ENCODE data around the gene LDLRAD2.

LDLRAD2 gene

GRCh38 chr1:21838359-21839157 lies 26.5 kb downstream of the LDLRAD2 start:
- Histone ChIP-seq H3K4me3 (ENCODE audit: low read length) (no peak overlapping the region), H3K79me2 (ENCODE audit: low read length) (no peaks in the 10 kb centered on the region), H3K9ac (ENCODE audit: low read length) (no peak overlapping the region), H3K36me3 (replicated peaks; ENCODE audit: low read depth, low read length) (peaks cover 17% of the 10 kb centered on the region), H3K27ac (ENCODE audit: low read length) (no peak overlapping the region), H3K9me3 (ENCODE audit: insufficient read depth, low read length) (no peaks in the 10 kb centered on the region), H3K27me3 (ENCODE audit: low read depth, low read length) (no peaks in the 10 kb centered on the region), H3K4me2 (ENCODE audit: low read length) (no peak overlapping the region), H4K20me1 (ENCODE audit: insufficient read depth, low read length) (no peaks in the 10 kb centered on the region), H3K4me1 (ENCODE audit: low read length) (no peaks in the 10 kb centered on the region), H2AFZ (ENCODE audit: low read depth, low read length) (no peak overlapping the region)
- TF ChIP-seq CTCF (IDR thresholded peaks at IDR 0.05; ENCODE audit: low read depth, low read length) (no peak), EZH2phosphoT487 (IDR thresholded peaks at IDR 0.05; ENCODE audit: low read depth) (no peak)

GRCh38 chr1:21839337-21840037 lies 27.4 kb downstream of the LDLRAD2 start:
- Histone ChIP-seq H3K4me2 (ENCODE audit: low read length) (no peak overlapping the region), H4K20me1 (ENCODE audit: insufficient read depth, low read length) (no peaks in the 10 kb centered on the region), H3K9me3 (ENCODE audit: insufficient read depth, low read length) (no peaks in the 10 kb centered on the region), H3K79me2 (ENCODE audit: low read length) (no peaks in the 10 kb centered on the region), H2AFZ (ENCODE audit: low read depth, low read length) (no peak overlapping the region), H3K27ac (ENCODE audit: low read length) (no peak overlapping the region), H3K36me3 (replicated peaks; ENCODE audit: low read depth, low read length) (peaks cover 9% of the 10 kb centered on the region), H3K9ac (ENCODE audit: low read length) (no peak overlapping the region), H3K4me3 (ENCODE audit: low read length) (no peak overlapping the region), H3K4me1 (ENCODE audit: low read length) (no peaks in the 10 kb centered on the region), H3K27me3 (ENCODE audit: low read depth, low read length) (no peaks in the 10 kb centered on the region)
- TF ChIP-seq CTCF (IDR thresholded peaks at IDR 0.05; ENCODE audit: low read depth, low read length) (no peak), EZH2phosphoT487 (IDR thresholded peaks at IDR 0.05; ENCODE audit: low read depth) (no peak)

- no peaks in the 10 kb centered on the region for H3K36me3 ChIP-seq (replicated peaks; ENCODE audit: low read depth, low read length)
Measured at GRCh38 chr1:21840981-21841380, 28.9 kb downstream of the LDLRAD2 start.

More at GRCh38 chr1:21840981-21841380, 28.9 kb downstream of the LDLRAD2 start:
- H3K4me2 ChIP-seq (ENCODE audit: low read length): no peak overlapping the region
- no peak for TF ChIP-seq CTCF (IDR thresholded peaks at IDR 0.05; ENCODE audit: low read depth, low read length)
- no peak for TF ChIP-seq EZH2phosphoT487 (IDR thresholded peaks at IDR 0.05; ENCODE audit: low read depth)
- H3K9me3 ChIP-seq (ENCODE audit: insufficient read depth, low read length): no peaks in the 10 kb centered on the region
- no peak overlapping the region for H3K4me3 ChIP-seq (ENCODE audit: low read length)
- H4K20me1 ChIP-seq (ENCODE audit: insufficient read depth, low read length): no peaks in the 10 kb centered on the region
- no peaks in the 10 kb centered on the region for H3K79me2 ChIP-seq (ENCODE audit: low read length)
- no peak overlapping the region for H3K27ac ChIP-seq (ENCODE audit: low read length)
- no peak overlapping the region for H2AFZ ChIP-seq (ENCODE audit: low read depth, low read length)
- no peak overlapping the region for H3K9ac ChIP-seq (ENCODE audit: low read length)
- no peaks in the 10 kb centered on the region for H3K27me3 ChIP-seq (ENCODE audit: low read depth, low read length)
- H3K4me1 ChIP-seq (ENCODE audit: low read length): no peaks in the 10 kb centered on the region

All from OCI-LY3 (cell line).